OCI-LY7 (cell line): Measurements from ENCODE around the gene MYZAP. TPM values are rescaled to one million over a fixed set of nuclear protein-coding genes. Genes with fewer than 3 reads are reported as not detected.

Experiments
- Bru-seq: library from RNA; stranded (reverse); fragments of 400-500 nt; gene quantifications from one replicate; lab custom pipeline; 2021; lab: Mats Ljungman, UMichigan
- BruChase-seq, 2 experiments: library from RNA; stranded (reverse); fragments of 400-500 nt; gene quantifications; one replicate each; lab custom pipeline; 2021; lab: Mats Ljungman, UMichigan
- BruUV-seq: library from RNA; stranded (reverse); fragments of 400-500 nt; replicated peaks from 2 replicates; lab custom pipeline; 2021; lab: Mats Ljungman, UMichigan
- CTCF ChIA-PET: fragments of 300-600 bp; sonication (Branson Sonifier 250); formaldehyde crosslinking; loops from one replicate; lab custom pipeline; 2022; ENCODE audit warnings: antibody characterized with exemption; ENCODE audit not compliant: unreplicated experiment; lab: Charles Lee
- POLR2A ChIA-PET: fragments of 300-600 bp; sonication (Branson Sonifier 250); formaldehyde crosslinking; loops from one replicate; lab custom pipeline; 2022; ENCODE audit warnings: antibody characterized with exemption; lab: Charles Lee
- DNase-seq: peaks from one replicate; pipeline ENCODE4 v3.0.0-alpha.2; 2015; ENCODE audit warnings: low spot score
- H2AFZ ChIP-seq: fragments of 200-600 bp; sonication (generic), shearing (Covaris generic); 2 replicates; pipeline ENCODE4 v1.6.1; 2014; ENCODE audit warnings: mild to moderate bottlenecking, antibody characterized with exemption, low read length, moderate library complexity
- H3K27ac ChIP-seq: fragments of 200-600 bp; sonication (generic); 2 replicates; pipeline ENCODE4 v1.5.1; 2014; ENCODE audit warnings: mixed run types, low read depth, mild to moderate bottlenecking, moderate library complexity, low read length, inconsistent platforms; ENCODE audit not compliant: poor library complexity, severe bottlenecking
- H3K36me3 ChIP-seq: fragments of 200-600 bp; sonication (generic); 2 replicates; pipeline ENCODE4 v1.6.1; 2014; ENCODE audit warnings: mild to moderate bottlenecking, antibody characterized with exemption, low read length, moderate library complexity, mixed read lengths; ENCODE audit not compliant: insufficient read depth
- H3K4me1 ChIP-seq: fragments of 200-600 bp; sonication (generic); 2 replicates; pipeline ENCODE4 v1.5.1; 2014; ENCODE audit warnings: mild to moderate bottlenecking, low read length; ENCODE audit not compliant: insufficient read depth, poor library complexity, severe bottlenecking
- H3K4me2 ChIP-seq: fragments of 200-600 bp; sonication (generic); 2 replicates; pipeline ENCODE4 v1.6.1; 2014; ENCODE audit warnings: mild to moderate bottlenecking, low read length
- H3K4me3 ChIP-seq: fragments of 200-600 bp; sonication (generic); 2 replicates; pipeline ENCODE4 v1.5.1; 2014; ENCODE audit warnings: mild to moderate bottlenecking, low read depth, low read length; ENCODE audit not compliant: poor library complexity, severe bottlenecking
- H3K79me2 ChIP-seq: fragments of 200-600 bp; sonication (generic); 2 replicates; pipeline ENCODE4 v1.6.1; 2016; ENCODE audit warnings: low read depth, mild to moderate bottlenecking, low read length, moderate library complexity, mixed read lengths; ENCODE audit not compliant: insufficient read depth
- H3K9me2 ChIP-seq: fragments of 200-600 bp; sonication (generic); 2 replicates; pipeline ENCODE4 v1.6.1; 2016; ENCODE audit warnings: mild to moderate bottlenecking, low read length, mixed read lengths; ENCODE audit not compliant: insufficient read depth
- H3K9me3 ChIP-seq: fragments of 200-600 bp; sonication (generic); 2 replicates; pipeline ENCODE4 v1.6.1; 2014; ENCODE audit warnings: mild to moderate bottlenecking, mixed run types, low read length, mixed read lengths
- H4K20me1 ChIP-seq: fragments of 200-600 bp; sonication (generic); 2 replicates; pipeline ENCODE4 v1.6.1; 2014; ENCODE audit warnings: mild to moderate bottlenecking, antibody characterized with exemption, low read length, moderate library complexity, mixed read lengths; ENCODE audit not compliant: insufficient read depth
- CTCF ChIP-seq: fragments of 200-600 bp; sonication (generic); conservative IDR thresholded peaks from 2 replicates; pipeline ENCODE4 v1.5.1; 2014; ENCODE audit warnings: mild to moderate bottlenecking, antibody characterized with exemption, low read length, moderate library complexity, mixed read lengths
- EZH2phosphoT487 ChIP-seq: fragments of 200-600 bp; sonication (generic); IDR thresholded peaks from 2 replicates; pipeline ENCODE4 v1.6.1; 2018; ENCODE audit warnings: low read depth, borderline replicate concordance, mild to moderate bottlenecking, mixed run types, antibody characterized with exemption, low read length, moderate library complexity, mixed read lengths
- intact Hi-C: fragments of 100-400 bp; cut with micrococcal nuclease; formaldehyde crosslinking; loops from one replicate; pipeline ENCODE4 v1.10.0; 2022; ENCODE audit not compliant: unreplicated experiment
- long read RNA-seq: library from polyadenylated mRNA; stranded (forward); transcript quantifications from one replicate; pipeline ENCODE4 v2.0.0, GENCODE V29; 2022
- total RNA-seq, 2 experiments: library from RNA; depleted of rRNA in 1 of 2; stranded (reverse); fragments of >200 nt in 1 of 2; shearing (Covaris generic) in 1 of 2; gene quantifications; 2 replicates each; pipeline ENCODE4 v1.2.3, GENCODE V29; 2014 to 2022

MYZAP gene, protein sequence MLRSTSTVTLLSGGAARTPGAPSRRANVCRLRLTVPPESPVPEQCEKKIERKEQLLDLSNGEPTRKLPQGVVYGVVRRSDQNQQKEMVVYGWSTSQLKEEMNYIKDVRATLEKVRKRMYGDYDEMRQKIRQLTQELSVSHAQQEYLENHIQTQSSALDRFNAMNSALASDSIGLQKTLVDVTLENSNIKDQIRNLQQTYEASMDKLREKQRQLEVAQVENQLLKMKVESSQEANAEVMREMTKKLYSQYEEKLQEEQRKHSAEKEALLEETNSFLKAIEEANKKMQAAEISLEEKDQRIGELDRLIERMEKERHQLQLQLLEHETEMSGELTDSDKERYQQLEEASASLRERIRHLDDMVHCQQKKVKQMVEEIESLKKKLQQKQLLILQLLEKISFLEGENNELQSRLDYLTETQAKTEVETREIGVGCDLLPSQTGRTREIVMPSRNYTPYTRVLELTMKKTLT
- not detected in 2 replicates for total RNA-seq (2014; rRNA removed; shearing (Covaris generic))
- total RNA-seq (2022): not detected in 2 replicates
- not detected for Bru-seq, nascent RNA
- not detected for BruChase-seq, experiment 1, labeled RNA remaining after a 6-hour chase
- BruChase-seq, experiment 2, labeled RNA remaining after a 2-hour chase: not detected
- long read RNA-seq: 0 reads

- Histone ChIP-seq H3K4me3 (no peak within 1 kb of the TSS), H3K4me1 (no peaks in the 10 kb centered on the region), H4K20me1 (no peaks in the 10 kb centered on the region), H3K9me2 (no peaks in the 10 kb centered on the region), H3K36me3 (no peaks in the 10 kb centered on the region), H2AFZ (no peak within 1 kb of the TSS), H3K79me2 (no peaks in the 10 kb centered on the region), H3K27ac (no peak within 1 kb of the TSS), H3K9me3 (no peaks in the 10 kb centered on the region), H3K4me2 (no peak within 1 kb of the TSS)
- intact Hi-C loops: no loop called here
- no peak for DNase-seq
- ChIA-PET POLR2A (no interaction called here), CTCF (no interaction called here)
- TF ChIP-seq EZH2phosphoT487: no peak
- TF ChIP-seq CTCF: no peak
- BruUV-seq: no TSS peak
Measured at GRCh38 chr15:57591822-57592367, at the start of gene MYZAP. Gene MYZAP (plus strand): TSS chr15:57591904. CDS start chr15:57592035, 131 bp downstream.

GRCh38 chr15:57542505-57542817, 49.2 kb upstream of the MYZAP start:
- Histone ChIP-seq H3K27ac (no peak overlapping the region), H3K4me1 (no peaks in the 10 kb centered on the region), H4K20me1 (no peaks in the 10 kb centered on the region), H2AFZ (no peak overlapping the region), H3K4me3 (no peak overlapping the region), H3K9me3 (no peaks in the 10 kb centered on the region), H3K36me3 (no peaks in the 10 kb centered on the region), H3K9me2 (no peaks in the 10 kb centered on the region), H3K4me2 (no peak overlapping the region), H3K79me2 (no peaks in the 10 kb centered on the region)
- intact Hi-C loops: loop anchor here (5.0 kb wide), 1 partner anchor 200 kb away; no protein-coding TSS in a partner anchor
- BruUV-seq: no TSS peak
- ChIA-PET POLR2A (interaction anchor here (0.6 kb wide), 1 partner anchor 621 kb away, joined by 4 read pairs; no protein-coding TSS in a partner anchor), CTCF (no interaction called here)
- peak; percentile 66; the same call in 1 of the 2 replicates for TF ChIP-seq CTCF
- TF ChIP-seq EZH2phosphoT487: no peak
- DNase-seq: no peak
